ENCODE results near the gene NPM1.
"Not testable (repeated sequence)": the region's sequence is repeated elsewhere in the genome, so short reads cannot be mapped to it uniquely, and the experiment has no call there.

NPM1 gene, protein sequence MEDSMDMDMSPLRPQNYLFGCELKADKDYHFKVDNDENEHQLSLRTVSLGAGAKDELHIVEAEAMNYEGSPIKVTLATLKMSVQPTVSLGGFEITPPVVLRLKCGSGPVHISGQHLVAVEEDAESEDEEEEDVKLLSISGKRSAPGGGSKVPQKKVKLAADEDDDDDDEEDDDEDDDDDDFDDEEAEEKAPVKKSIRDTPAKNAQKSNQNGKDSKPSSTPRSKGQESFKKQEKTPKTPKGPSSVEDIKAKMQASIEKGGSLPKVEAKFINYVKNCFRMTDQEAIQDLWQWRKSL

DNA sequence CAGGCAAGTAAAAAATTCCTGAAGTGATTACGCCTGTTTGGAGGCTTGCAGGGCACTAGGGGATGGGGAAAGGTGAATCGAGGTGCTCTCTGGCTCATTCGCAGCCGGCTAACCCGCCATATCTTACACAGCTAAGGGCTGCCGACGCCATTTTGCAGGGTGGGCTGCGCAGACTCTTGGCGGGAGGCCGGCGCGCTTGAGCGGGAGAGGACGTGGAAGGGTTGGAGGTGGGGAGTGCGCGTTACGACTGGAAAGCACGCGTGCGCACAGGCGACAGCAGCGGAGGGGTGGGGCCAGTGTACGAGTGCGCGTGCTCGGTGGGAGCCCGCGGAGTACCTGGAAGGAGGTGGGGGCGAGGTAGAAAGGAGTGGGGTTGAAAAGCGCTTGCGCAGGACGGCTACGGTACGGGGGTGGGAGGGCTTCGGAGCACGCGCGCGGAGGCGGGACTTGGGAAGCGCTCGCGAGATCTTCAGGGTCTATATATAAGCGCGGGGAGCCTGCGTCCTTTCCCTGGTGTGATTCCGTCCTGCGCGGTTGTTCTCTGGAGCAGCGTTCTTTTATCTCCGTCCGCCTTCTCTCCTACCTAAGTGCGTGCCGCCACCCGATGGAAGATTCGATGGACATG is at the start of gene NPM1:
Gene NPM1 (plus strand): TSS at position 505 of the 625 bp plus-strand sequence. CDS start 100 bp downstream, at position 605.
- peak; percentile 99 for DNase-seq

DNA sequence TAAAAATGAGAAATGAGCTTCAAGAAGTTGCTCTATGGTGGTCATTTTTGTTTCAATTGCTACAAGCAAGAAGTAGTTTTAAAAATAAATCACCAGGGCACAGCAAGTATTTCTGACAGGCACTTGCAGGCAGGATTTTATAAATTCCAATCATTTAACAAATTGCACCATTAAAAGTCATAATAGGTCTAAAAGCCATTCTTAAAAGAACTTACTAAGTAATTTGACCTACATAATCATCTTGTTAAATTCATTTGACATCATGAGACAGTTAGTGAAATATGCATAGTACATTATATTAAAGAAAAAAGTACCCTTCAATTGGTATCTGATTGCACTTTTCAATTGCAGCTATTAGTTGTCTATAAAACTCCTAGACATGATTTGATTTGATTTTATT is 47.6 kb upstream of the NPM1 start:
- DNase-seq, result no peak

DNA sequence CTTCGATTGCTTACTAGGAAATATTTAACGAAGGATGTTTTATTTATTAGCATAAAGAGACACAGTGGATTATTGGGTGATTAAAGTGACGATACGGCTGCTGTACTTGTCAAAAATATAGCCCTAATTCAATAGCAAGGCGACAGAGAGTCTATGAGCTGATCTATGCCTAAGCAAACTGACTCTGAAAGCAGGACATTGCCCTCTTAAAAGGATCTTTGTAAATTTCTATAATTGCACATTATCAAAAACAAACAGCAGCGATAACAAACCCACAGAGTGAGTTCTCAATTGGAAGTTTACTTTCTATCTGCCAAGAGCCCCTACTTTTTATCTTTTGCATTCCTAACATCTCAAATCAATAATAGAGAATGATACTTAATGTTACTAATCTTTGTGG is 47.2 kb upstream of the NPM1 start:
- no peak for DNase-seq

DNA sequence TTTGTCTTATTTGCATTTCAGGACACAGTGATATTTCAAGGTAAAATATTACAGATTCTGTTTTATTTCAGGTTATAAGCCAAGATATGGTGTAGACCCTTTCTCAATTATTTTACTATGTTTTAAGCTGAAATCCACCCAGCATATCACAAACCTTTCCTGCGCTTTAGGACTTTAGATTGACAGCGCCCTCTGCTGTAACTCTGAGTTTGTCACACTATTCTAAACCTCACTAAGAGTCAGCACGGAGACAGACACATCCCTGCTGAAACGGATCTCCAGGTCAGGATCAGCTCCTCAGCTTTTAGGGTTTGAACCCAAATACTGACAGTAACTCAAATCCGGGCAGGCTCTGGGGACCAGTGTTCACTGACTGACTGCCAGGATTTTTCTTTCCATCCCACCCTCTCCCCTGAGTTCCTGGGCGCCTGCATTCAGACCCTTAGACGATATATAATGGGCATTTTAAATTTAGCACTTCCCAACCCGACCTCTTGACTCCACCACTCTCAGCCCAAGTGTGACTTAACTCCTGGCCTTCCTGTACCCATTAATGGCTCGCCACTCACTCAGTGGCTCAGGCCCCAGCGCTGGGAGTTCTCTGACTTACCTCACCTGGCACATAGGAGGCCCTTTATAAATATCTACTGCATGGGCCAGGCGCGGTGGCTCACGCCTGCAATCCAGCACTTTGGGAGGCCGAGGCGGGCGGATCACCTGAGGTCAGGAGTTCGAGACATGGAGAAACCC is 45.1 kb upstream of the NPM1 start:
- peak; percentile 73 for DNase-seq

DNA sequence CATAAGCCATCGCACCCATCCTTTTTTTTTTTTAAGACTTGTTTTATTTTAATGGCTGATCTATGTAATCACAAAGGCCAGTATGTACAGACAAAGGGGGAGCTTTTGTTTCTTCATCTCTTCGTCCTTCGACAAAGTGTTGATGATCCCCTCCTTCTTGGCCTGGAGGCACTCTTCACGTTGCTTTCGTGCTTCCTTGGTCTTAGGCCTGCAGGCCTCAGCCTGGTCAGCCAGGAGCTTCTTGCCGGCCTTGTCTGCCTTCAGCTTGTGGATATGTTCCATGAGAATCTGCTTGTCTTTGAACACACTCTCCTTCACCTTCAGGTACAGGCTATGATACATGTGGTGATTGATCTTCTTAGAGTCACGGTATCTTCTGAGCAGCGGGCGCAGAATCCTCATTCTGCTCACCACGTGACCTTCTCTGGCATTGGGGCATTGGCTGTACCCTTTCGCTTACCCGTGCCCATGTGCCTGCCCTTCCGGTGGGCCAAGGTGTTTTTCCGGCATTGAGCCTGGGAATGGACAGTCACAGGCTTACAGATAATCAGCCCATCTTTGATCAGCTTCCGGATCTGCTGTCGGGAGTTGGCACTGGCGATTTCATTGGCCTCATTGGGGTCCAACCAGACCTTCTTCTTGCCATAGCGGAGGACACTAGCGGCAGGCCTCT is 42.6 kb upstream of the NPM1 start:
- DNase-seq, result no peak

DNA sequence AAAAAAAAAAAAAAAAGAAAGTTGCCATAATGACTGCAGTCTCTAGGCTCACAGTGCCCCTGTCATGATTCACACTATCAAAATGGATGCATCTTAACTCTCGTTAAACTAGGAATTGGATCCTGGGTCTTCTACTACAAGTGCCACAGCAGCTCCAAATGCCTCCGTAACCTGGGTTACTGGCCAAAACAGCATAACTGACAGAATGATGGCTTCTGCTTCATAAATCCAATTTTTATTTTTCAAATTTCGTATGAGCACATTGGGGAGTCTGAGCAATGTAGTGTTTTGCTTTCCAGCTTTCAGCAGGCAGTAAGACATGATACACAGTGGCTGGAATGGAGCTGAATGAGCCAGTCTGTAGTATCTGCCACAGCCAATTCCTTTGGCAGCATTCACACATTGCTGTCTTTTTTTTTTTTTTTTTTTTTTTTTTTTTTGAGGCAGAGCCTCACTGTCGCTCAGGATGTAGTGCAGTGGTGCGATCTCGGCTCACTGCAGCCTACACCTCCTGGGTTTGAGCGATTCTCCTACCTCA is 36.0 kb upstream of the NPM1 start:
- DNase-seq, result no peak

DNA sequence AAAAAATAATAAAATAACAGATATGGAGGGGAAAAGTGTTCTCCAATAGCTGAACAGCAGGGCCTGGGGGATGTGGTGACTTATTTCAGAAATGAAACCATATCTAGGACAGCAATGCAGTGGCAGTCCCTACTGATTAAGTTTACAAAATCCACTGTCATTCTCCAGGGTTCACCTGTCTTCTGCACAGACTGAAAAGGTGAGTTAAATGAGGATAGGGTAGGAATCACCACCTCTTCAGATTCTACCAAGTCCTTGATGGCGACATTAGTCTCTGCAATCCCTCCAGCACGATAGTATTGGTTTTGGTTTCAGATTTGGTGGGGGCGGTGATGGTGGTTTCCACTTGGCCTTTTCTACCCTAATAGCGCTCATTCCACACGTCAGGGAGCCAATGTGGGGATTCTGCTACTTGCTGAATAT is 32.3 kb upstream of the NPM1 start:
- DNase-seq, result no peak

DNA sequence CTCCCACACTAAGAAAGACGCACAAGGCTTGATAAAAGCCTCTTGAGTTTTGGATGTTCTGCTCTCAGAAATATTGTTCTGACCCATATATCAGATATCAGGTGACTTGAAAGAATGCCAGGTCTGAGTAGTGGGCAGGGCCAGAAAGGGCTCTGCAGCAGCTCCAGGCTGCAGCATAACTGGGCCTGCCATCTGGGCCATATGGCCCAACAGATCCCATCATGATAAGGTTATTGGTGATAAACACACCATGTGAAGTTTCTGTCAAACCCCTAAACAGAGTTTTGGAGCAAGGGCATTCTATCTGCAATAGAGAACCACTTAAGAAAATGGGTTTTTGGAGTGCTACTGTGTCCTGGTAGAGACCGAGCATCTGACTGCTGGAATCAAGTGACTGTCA is 29.8 kb upstream of the NPM1 start:
- no peak for DNase-seq

DNA sequence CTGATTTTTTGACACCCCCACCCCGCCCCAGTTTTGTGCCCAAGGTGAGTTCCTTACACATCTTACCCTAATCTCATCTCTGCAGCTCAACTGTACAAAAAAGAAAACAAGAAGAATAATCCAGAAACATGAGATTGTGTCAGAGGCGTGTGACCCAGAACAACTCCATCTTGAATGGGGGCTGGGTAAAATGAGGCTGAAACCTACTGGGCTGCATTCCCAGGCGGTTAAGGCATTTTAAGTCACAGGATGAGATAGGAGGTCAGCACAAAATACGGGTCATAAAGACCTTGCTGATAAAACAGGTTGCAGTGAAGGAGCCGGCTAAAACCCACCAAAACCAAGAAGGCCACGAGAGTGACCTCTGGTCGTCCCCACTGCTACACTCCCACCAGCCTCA is 26.5 kb upstream of the NPM1 start:
- DNase-seq, result not testable (repeated sequence)

DNA sequence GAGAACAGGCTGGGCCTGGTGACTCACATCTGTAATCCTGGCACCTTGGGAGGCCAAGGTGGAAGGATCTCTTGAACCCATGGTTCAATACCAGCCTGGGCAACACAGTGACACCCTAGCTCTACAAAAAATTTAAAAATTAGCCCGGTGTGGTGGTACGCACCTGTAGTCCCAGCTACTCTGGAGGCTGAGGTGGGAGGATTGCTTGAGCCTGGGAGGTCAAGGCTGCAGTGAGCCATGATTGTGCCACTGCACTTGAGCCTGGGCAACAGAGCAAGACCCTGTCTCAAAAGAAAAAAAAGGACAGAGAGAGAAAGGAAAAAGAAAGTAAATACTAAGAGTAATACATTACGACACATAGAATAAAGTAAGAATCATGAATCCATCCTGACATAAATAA is 24.4 kb upstream of the NPM1 start:
- not testable (repeated sequence) for DNase-seq

DNA sequence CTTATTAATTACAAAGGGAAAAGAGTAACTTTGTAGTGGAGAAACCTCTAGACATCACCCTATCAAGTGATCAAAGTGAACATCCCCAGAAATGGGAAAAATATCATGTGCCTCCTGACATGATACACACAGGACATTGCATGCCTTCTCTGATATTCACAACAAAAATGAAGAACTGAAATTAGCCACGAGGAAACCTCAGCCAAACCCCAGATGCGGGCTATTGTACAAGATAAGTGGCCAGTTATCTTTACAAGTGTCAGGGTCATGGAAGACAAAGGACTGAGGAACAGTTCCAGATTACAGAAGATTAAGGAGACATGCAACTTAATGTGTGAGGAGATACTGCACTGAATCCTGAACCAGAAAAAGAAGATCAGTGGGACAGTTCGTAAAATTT is 23.8 kb upstream of the NPM1 start:
- no peak for DNase-seq

DNA sequence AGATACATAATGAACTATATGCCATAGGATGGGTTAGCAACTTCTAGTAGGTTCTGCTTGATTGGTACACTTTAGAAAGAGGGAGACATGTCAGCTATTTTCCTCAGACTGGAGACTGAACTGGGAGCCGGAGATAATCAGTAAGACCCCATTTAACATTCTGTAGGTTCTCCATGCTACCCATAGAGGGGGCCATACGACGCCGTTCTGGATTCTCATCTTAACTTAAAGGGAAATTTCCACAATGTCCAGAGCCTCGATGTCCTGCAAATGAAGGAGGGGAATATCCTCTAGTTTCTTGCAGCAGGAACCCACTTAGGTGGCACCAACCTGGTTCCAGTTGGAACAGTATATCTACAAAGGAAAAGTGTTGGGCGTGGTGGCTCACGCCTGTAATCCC is 22.3 kb upstream of the NPM1 start:
- DNase-seq, result no peak

DNA sequence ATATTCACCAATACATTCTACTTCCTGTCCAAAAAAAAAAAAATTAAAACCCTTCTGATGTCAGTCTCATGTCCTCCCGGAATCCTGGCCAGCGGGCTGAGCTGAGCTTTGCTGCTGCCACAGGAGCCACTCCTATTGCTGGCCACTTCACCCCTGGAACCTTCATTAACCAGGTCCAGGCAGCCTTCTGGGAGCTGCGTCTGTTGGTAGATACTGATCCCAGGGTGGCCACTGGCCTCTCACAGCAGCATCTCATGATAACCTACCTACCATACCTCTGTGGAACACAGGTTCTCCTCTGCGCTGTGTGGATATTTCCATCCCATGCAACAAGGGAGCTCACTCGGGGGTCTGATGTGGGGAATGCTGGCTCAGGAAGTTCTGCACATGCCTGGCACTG is 21.0 kb upstream of the NPM1 start:
- no peak for DNase-seq

DNA sequence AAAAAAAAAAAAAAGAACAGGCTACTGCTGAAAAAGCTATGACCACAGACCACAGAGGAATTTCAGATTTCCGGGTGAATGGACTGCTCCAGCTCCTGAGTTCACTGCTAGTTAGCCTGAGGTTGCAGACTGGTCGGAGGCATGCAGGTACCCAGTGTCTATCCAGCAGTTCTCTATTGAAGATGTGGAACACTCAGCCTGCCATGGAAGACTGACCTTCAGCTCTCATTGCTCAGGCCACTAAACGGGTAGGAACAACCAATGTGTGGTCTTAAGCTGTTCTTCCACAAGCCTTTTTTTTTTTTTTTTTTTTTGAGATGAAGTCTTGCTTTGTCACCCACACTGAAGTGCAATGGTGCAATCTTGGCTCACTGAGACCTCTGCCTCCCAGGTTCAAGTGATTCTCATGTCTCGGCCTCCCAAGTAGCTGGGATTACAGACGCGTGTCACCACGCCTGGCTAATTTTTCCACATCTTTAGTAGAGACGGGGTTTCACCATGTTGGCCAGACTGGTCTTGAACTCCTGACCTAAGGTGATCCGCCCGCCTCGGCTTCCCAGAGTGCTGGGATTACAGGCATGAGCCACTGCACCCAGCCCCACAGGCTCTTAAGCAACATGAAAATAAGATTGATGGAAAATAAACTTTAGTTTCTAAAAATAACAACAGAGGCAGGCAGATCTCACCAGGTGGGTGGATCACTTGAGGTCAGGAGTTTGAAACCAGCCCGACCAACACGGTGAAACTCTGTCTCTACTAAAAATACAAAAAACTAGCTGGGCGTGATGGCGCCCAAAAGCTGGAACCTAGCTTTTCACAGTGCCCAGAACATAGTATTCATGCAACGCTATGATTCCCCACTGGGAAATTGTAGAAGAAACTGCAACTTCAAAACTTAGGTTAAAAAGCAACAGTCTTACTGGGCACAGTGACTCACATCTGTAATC is 20.0 kb upstream of the NPM1 start:
- no peak for DNase-seq

DNA sequence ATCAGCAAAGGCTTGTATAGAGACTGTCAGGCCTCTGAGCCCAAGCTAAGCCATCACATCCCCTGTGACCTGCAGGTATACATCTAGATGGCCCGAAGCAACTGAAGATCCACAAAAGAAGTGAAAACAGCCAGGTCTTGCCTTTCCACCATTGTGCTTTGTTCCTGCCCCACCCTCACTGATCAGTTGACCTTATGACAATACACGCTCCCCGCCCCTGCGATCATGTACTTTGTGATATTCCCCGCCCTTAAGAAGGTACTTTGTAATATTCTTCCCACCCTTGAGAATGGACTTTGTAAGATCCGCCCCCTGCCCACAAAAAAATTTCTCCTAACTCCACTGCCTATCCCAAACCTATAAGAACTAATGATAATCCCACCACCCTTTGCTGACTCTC is 18.6 kb upstream of the NPM1 start:
- no peak for DNase-seq

DNA sequence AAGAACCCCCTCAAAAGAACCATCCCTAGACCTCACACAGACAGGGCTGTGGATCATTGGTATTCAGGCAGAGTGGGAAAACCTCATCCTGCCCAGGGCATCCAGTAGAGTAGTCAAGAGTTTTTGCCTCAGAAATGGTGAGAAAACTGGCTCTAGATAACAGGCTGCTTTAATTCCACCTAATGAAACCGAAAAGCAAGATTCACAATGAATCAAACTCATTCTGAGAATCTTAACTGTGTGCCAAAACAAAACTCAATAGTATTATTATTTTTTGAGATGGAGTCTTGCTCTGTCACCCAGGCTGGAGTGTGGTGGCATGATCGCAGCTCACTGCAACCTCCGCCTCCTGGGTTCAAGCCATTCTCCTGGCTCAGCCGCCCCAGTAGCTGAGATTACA is 17.8 kb upstream of the NPM1 start:
- DNase-seq, result no peak

DNA sequence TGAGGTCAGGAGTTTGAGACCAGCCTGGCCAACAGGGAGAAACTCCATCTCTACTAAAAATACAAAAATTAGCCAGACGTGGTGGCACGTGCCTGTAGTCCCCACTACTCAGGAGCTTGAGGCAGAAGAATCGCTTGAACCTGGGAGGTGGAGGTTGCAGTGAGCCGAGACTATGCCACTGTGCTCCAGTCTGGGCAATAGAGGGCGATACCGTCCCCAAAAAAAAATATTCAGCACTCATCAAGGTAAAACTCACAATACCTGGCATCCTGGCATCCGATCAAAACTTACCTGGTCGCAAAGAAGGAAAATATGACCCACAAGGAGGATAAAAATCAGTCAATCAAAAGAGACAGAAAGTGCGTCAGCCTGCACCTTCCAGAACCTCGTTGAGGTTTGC is 16.8 kb upstream of the NPM1 start:
- not testable (repeated sequence) for DNase-seq

DNA sequence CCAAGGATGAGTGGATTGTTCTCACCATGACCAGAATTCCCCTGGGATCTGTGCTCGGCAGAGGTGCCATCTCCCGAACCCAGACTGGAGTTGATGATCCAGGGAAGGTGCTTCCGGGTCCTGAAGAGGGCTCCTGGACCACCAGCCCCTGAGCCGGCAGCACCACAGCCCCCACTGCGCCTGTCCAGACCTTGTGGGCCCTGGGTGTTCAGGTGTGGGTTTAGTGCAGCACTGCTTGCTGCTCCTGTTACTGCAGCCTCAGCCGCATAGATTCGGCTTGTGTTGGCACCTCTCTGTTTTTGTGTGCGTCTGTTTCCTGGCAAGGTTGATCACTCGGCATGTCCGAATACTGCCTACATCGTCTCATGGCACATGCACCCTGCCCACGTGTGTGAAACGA is 16.3 kb upstream of the NPM1 start:
- no peak for DNase-seq

DNA sequence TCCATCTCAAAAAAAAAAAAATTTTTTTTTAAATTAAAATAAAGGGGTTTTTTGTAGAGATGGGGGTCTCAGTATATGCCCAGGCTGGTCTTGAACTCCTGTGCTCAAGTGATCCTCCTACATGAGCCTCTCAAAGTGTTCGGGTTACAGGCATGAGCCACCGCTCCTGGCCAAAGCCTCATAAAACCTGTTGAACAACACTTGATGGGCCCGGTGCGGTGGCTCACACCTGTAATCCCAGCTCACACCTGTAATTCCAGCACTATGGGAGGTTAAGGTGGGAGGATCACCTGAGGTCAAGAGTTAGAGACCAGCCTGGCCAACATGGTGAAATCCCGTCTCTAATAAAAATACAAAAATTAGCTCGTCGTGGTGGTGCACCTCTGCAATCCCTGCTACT is 7.7 kb upstream of the NPM1 start:
- no peak for DNase-seq

DNA sequence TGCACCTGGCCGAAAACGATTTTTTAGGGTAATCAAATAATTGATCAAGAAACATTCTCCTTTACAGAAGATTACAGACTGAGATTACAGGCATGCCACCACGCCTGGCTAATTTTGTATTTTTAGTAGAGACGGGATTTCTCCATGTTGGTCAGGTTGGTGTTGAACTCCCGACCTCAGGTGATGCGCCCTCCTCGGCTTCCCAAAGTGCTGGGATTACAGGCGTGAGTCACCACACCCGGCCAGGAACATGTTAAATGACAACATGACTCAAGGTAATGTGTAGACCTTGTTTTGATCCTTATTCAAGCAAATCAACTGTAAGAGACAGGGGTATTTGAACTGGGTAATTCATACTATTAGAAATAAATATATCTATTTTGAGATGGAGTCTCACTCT is 3.2 kb upstream of the NPM1 start:
- not testable (repeated sequence) for DNase-seq

DNA sequence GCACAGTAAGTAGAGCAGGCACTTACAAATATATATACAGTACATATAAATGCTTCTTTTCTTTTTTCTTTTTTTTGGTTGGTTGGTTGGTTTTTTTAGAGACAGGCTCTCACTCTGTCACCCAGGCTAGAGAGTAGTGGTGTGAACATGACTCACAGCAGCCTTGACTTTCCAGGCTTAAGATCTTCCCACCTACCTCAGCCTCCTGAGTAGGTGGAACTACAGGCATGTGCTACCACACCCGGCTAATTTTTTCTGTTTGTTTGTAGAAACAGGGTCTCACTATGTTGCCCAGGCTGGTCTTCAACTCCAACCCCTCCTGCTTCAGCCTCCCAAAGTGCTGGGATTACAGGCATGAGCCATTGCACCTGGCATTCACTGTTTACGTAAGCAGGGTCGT is 2.6 kb upstream of the NPM1 start:
- not testable (repeated sequence) for DNase-seq

DNA sequence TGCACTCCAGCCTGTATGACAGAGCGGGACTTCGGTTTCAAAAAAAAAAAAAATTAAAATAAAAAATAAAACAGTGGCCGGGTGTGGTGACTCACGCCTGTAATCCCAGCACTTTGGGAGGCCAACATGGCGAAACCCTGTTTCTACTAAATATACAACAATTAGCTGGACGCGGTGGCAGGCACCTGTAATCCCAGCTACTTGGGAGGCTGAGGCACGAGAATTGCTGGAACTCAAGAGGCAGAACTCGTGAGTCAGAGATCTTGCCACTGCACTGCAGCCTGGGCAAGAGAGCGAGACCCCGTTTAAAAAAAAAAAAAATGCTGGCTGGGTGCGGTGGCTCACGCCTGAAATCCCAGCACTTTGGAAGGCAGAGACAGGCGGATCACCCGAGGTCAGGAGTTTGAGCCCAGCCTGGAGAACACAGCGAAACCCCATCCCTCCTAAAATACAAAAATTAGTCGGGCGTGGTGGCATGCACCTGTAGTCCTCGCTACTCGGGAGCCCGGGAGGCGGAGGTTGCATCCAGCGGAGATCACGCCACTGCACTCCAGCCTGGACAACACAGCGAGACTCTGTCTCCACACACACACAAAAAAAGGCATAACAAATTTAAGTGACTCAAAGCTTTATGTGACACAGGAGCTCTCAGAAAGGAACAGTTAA is 1.5 kb upstream of the NPM1 start:
- DNase-seq, result no peak
